GM18517 (cell line): Measurements from ENCODE around the gene TMEM220.

ENCODE experiments used
- ATAC-seq: cut with Tn5 transposase; IDR thresholded peaks from one replicate; pipeline ENCODE4 v1.9.1; 2021; ENCODE audit warnings: mild to moderate bottlenecking, moderate library complexity; ENCODE audit not compliant: unreplicated experiment

The TMEM220 gene

GRCh38 chr17:10673312-10673711, 56.5 kb downstream of the TMEM220 start:
- no peak for ATAC-seq

- ATAC-seq: no peak
Measured at GRCh38 chr17:10668775-10669174, 61.0 kb downstream of the TMEM220 start.

- no peak for ATAC-seq
Measured at GRCh38 chr17:10666906-10667305, 62.9 kb downstream of the TMEM220 start.

GRCh38 chr17:10664571-10664970, 65.3 kb downstream of the TMEM220 start:
- ATAC-seq: no peak
